ENCODE data around the gene URB2. TPM values are rescaled to one million over a fixed set of nuclear protein-coding genes. Genes with fewer than 3 reads are reported as not detected.

The URB2 gene
- total RNA-seq, 1 experiment from 2014 or later: 21.9 TPM

GRCh38 chr1:229631148-229631547 is 5.1 kb downstream of the URB2 start:
- in situ Hi-C loops (cut with HindIII; ENCODE audit: low pct_unique_long_range_greater_than_20kb, low sequenced_read_pairs) (no loop called here), intact Hi-C loops (cut with micrococcal nuclease; ENCODE audit: unreplicated experiment) (no loop called here)
- Histone ChIP-seq H3K4me1 (ENCODE audit: control insufficient read depth, insufficient read depth, low read length) (peaks cover 12% of the 10 kb centered on the region), H3K27ac (ENCODE audit: low read length) (no peak overlapping the region), H3K36me3 (ENCODE audit: control insufficient read depth, insufficient read depth, low read length) (peaks cover 14% of the 10 kb centered on the region), H3K4me3 (ENCODE audit: low read depth in 2 of 2, low read length in 2 of 2) (no peak overlapping the region), H3K9me3 (ENCODE audit: control insufficient read depth, insufficient read depth, low read depth, low read length) (no peaks in the 10 kb centered on the region), H3K27me3 (ENCODE audit: control insufficient read depth, insufficient read depth, low read length) (no peaks in the 10 kb centered on the region)
- no TSS peak for BruUV-seq (replicated peaks)
- ATAC-seq: no peak
- CTCF ChIA-PET: no interaction called here
- TF ChIP-seq REST (IDR thresholded peaks at IDR 0.05; ENCODE audit: insufficient read depth in 1 of 2, low read depth in 2 of 2, low read length in 1 of 2) (no peak), TCF7L2 (IDR thresholded peaks at IDR 0.05; ENCODE audit: low read depth, low read length) (no peak), SIN3A (IDR thresholded peaks at IDR 0.05; ENCODE audit: borderline replicate concordance, insufficient read depth, low read depth, low read length) (no peak), CTCF (IDR thresholded peaks at IDR 0.05) (no peak), POLR2AphosphoS5 (IDR thresholded peaks at IDR 0.05; ENCODE audit: low read depth, low read length) (no peak)
- POLR2A ChIA-PET: no interaction called here
- DNase-seq (ENCODE audit: low read depth, low spot score): no peak

- Histone ChIP-seq H3K27me3 (ENCODE audit: control insufficient read depth, insufficient read depth, low read length) (no peaks in the 10 kb centered on the region), H3K4me1 (ENCODE audit: control insufficient read depth, insufficient read depth, low read length) (peaks cover 12% of the 10 kb centered on the region), H3K27ac (ENCODE audit: low read length) (no peak overlapping the region), H3K4me3 (ENCODE audit: low read depth in 2 of 2, low read length in 2 of 2) (no peak overlapping the region), H3K36me3 (ENCODE audit: control insufficient read depth, insufficient read depth, low read length) (peaks cover 16% of the 10 kb centered on the region), H3K9me3 (ENCODE audit: control insufficient read depth, insufficient read depth, low read depth, low read length) (no peaks in the 10 kb centered on the region)
- no TSS peak for BruUV-seq (replicated peaks)
- TF ChIP-seq POLR2AphosphoS5 (IDR thresholded peaks at IDR 0.05; ENCODE audit: low read depth, low read length) (no peak), REST (IDR thresholded peaks at IDR 0.05; ENCODE audit: insufficient read depth in 1 of 2, low read depth in 2 of 2, low read length in 1 of 2) (no peak), TCF7L2 (IDR thresholded peaks at IDR 0.05; ENCODE audit: low read depth, low read length) (no peak), CTCF (IDR thresholded peaks at IDR 0.05) (no peak)
- in situ Hi-C loops (cut with HindIII; ENCODE audit: low pct_unique_long_range_greater_than_20kb, low sequenced_read_pairs) (no loop called here), intact Hi-C loops (cut with micrococcal nuclease; ENCODE audit: unreplicated experiment) (no loop called here)
- DNase-seq (ENCODE audit: low read depth, low spot score) (no peak), ATAC-seq (no peak)
- POLR2A ChIA-PET: no interaction called here
- CTCF ChIA-PET: no interaction called here
These were observed 5.9 kb downstream of the URB2 start for GRCh38 chr1:229631966-229632365.

Measured in Panc1 (cell line).